Measurements from ENCODE around the gene FANCB. TPM values are rescaled to one million over a fixed set of nuclear protein-coding genes. Genes with fewer than 3 reads are reported as not detected.

The FANCB gene
- polyA plus RNA-seq, 1 of the 3 experiments (the other 2 are of a cell fraction), result 0.81 TPM

DNA sequence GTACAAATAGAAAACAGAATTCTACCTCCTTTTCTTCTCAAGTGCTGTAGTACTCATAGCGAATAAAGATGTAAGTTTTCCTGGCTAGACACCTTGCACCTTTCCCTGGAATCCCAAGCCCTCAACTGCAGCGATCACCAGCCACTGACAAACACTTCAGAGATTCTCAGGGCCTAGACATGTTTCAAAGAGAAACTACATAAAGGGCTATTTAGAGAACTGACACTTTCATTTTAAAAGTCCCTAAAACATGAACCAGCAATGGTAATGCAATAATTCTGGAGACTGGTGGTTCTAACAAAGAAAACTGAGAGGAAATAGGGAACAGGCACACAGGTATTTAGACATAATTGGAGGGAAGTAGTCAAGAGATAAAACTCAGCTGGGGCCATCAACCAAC is 35.7 kb downstream of the FANCB start:
- Histone ChIP-seq H3K4me3 (ENCODE audit: low read depth in 2 of 2, low read length in 1 of 2) (no peak overlapping the region), H3K9me3 (no peaks in the 10 kb centered on the region), H2AFZ (ENCODE audit: low read depth) (no peak overlapping the region), H4K20me1 (ENCODE audit: insufficient read depth) (no peaks in the 10 kb centered on the region), H3K79me2 (ENCODE audit: insufficient read depth) (no peaks in the 10 kb centered on the region), H3K36me3 (replicated peaks in 1 of 2; ENCODE audit: control insufficient read depth in 1 of 2, insufficient read depth in 2 of 2, low read length in 1 of 2) (peaks cover 3 to 5% of the 10 kb centered on the region in 2 experiments), H3K4me1 (ENCODE audit: control insufficient read depth in 1 of 2, insufficient read depth in 2 of 2, low read depth in 1 of 2, low read length in 1 of 2) (no peaks in the 10 kb centered on the region), H3K9me2 (no peaks in the 10 kb centered on the region), H3K9ac (no peak overlapping the region), H3K4me2 (no peak overlapping the region), H3K27me3 (ENCODE audit: insufficient read depth) (no peaks in the 10 kb centered on the region), H3K27ac (ENCODE audit: low read depth in 2 of 2, low read length in 1 of 2) (no peak overlapping the region), H3F3A (replicated peaks; ENCODE audit: insufficient read depth) (no peaks in the 10 kb centered on the region)
- WGBS (ENCODE audit: low lambda C conversion rate), result 44% methylated on average over 2 of the region's 2 CpGs
- CTCF ChIA-PET, result no interaction called here
- TF ChIP-seq CHD2 (IDR thresholded peaks at IDR 0.05; ENCODE audit: low read length, partially characterized antibody), result no peak
- TF ChIP-seq SMC3 (IDR thresholded peaks at IDR 0.05; ENCODE audit: low read depth, low read length), result no peak
- no peak for TF ChIP-seq FOSL2 (IDR thresholded peaks at IDR 0.05; ENCODE audit: borderline replicate concordance, low read depth)
- TF ChIP-seq TCF12 (IDR thresholded peaks at IDR 0.05), result no peak
- no peak for TF ChIP-seq NRF1 (IDR thresholded peaks at IDR 0.05; ENCODE audit: low read depth, low read length)
- POLR2A ChIA-PET, result no interaction called here
- no peak for DNase-seq

GRCh38 chrX:14832586-14832985 is 40.3 kb downstream of the FANCB start:
- Histone ChIP-seq H3K27ac (ENCODE audit: low read depth in 2 of 2, low read length in 1 of 2) (no peak overlapping the region), H3K4me1 (ENCODE audit: control insufficient read depth in 1 of 2, insufficient read depth in 2 of 2, low read depth in 1 of 2, low read length in 1 of 2) (no peaks in the 10 kb centered on the region), H3F3A (replicated peaks; ENCODE audit: insufficient read depth) (no peaks in the 10 kb centered on the region), H3K4me2 (no peak overlapping the region), H2AFZ (ENCODE audit: low read depth) (no peak overlapping the region), H3K27me3 (ENCODE audit: insufficient read depth) (no peaks in the 10 kb centered on the region), H3K9me3 (no peaks in the 10 kb centered on the region), H3K9ac (no peak overlapping the region), H3K4me3 (ENCODE audit: low read depth in 2 of 2, low read length in 1 of 2) (no peak overlapping the region), H4K20me1 (ENCODE audit: insufficient read depth) (no peaks in the 10 kb centered on the region), H3K79me2 (ENCODE audit: insufficient read depth) (no peaks in the 10 kb centered on the region), H3K9me2 (no peaks in the 10 kb centered on the region), H3K36me3 (replicated peaks in 1 of 2; ENCODE audit: control insufficient read depth in 1 of 2, insufficient read depth in 2 of 2, low read length in 1 of 2) (peaks cover 3 to 5% of the 10 kb centered on the region in 2 experiments)
- ChIA-PET CTCF (interaction anchor here (1.0 kb wide), 1 partner anchor 10 kb away, joined by 4 read pairs; no protein-coding TSS in a partner anchor), POLR2A (no interaction called here)
- no peak for DNase-seq
- TF ChIP-seq FOXJ3 (CRISPR knock-in tag; IDR thresholded peaks at IDR 0.05), result no peak
- no peak for TF ChIP-seq YY1 (IDR thresholded peaks at IDR 0.05; ENCODE audit: low read depth)
- no peak for TF ChIP-seq TCF12 (IDR thresholded peaks at IDR 0.05)
- no peak for TF ChIP-seq FOSL2 (IDR thresholded peaks at IDR 0.05; ENCODE audit: borderline replicate concordance, low read depth)
- no peak for TF ChIP-seq RCOR1 (IDR thresholded peaks at IDR 0.05; ENCODE audit: low read length)

GRCh38 chrX:14832151-14832550 is 40.7 kb downstream of the FANCB start:
- Histone ChIP-seq H3K4me3 (ENCODE audit: low read depth in 2 of 2, low read length in 1 of 2) (no peak overlapping the region), H3K9me3 (no peaks in the 10 kb centered on the region), H3K36me3 (replicated peaks in 1 of 2; ENCODE audit: control insufficient read depth in 1 of 2, insufficient read depth in 2 of 2, low read length in 1 of 2) (peaks cover 3 to 5% of the 10 kb centered on the region in 2 experiments), H3K4me2 (no peak overlapping the region), H3K9ac (no peak overlapping the region), H3K4me1 (ENCODE audit: control insufficient read depth in 1 of 2, insufficient read depth in 2 of 2, low read depth in 1 of 2, low read length in 1 of 2) (no peaks in the 10 kb centered on the region), H3K9me2 (no peaks in the 10 kb centered on the region), H3K27ac (ENCODE audit: low read depth in 2 of 2, low read length in 1 of 2) (no peak overlapping the region), H3F3A (replicated peaks; ENCODE audit: insufficient read depth) (no peaks in the 10 kb centered on the region), H3K27me3 (ENCODE audit: insufficient read depth) (no peaks in the 10 kb centered on the region), H3K79me2 (ENCODE audit: insufficient read depth) (no peaks in the 10 kb centered on the region), H4K20me1 (ENCODE audit: insufficient read depth) (no peaks in the 10 kb centered on the region), H2AFZ (ENCODE audit: low read depth) (no peak overlapping the region)
- DNase-seq, result no peak
- ChIA-PET CTCF (no interaction called here), POLR2A (no interaction called here)
- TF ChIP-seq RCOR1 (IDR thresholded peaks at IDR 0.05; ENCODE audit: low read length) (no peak), FOSL2 (IDR thresholded peaks at IDR 0.05; ENCODE audit: borderline replicate concordance, low read depth) (no peak), TAF1 (IDR thresholded peaks at IDR 0.05; ENCODE audit: borderline replicate concordance, low read depth, low read length) (no peak), SMC3 (IDR thresholded peaks at IDR 0.05; ENCODE audit: low read depth, low read length) (no peak)
- WGBS (ENCODE audit: low lambda C conversion rate), result 21% methylated on average over 2 of the region's 2 CpGs
